HG03457 (cell line): ENCODE data around the gene CADM1.
"Not testable (repeated sequence)": the region's sequence is repeated elsewhere in the genome, so short reads cannot be mapped to it uniquely, and the experiment has no call there.

Source experiments
- ATAC-seq: cut with Tn5 transposase; IDR thresholded peaks from one replicate; pipeline ENCODE4 v1.9.1; 2021; ENCODE audit warnings: moderate number of reproducible peaks; ENCODE audit not compliant: unreplicated experiment

CADM1 gene

DNA sequence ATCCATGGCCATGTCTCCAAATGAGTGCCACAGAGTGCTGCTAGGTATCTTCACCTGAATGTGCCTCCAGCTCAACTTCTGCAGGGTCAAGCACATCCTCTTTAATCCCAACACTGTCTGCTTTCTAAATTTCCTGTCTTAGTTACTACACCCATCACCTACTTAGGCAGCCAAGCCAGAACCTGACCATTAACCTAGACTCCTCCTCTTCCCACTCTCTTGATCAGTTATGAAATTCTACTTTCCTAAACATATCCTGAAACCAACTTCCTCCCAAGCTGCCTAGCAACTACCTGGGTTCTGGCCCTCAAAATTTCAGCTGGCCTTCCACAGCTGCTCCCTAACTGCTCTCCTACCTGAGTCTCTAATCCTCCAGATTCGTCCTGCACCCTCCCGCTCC, 22.7 kb downstream of the CADM1 start:
- ATAC-seq, result no peak

DNA sequence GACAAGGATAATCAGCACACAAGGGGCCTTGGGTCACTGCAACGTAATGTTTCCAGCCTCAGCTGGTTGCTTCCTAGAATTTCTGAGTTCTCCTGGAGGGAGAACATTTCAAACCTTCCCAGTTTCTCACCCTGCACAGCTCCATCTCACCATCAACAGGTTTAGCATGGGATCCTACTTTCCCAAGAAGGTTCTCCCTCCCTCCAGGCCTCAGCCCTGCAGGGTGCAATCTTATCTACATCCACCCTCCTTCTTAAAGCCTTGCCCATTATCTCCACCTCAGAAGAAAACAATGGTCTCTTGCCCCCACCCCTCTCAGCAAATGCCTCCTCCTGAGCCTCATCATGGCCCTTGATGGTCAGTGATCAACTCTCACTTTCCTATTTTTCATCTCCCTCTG, 23.6 kb downstream of the CADM1 start:
- no peak for ATAC-seq

DNA sequence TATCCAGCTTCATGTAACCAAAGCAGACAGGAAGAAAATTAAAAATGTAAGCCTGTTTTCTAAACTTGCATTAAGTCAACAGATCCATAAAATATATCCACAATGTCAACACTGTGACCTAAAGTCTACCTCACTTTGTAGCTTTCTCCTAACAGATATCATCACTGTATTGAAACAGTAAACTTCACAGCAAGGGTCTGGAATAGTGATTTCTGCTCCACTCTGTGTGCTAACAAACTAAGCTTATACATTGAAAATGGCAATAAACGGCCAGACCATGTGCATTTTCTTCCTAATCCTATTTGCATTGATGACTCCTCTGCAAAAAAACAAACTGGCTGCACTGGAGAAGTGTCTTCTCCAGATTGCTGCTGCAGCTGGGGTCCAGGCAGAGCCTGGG, 26.8 kb downstream of the CADM1 start:
- no peak for ATAC-seq

DNA sequence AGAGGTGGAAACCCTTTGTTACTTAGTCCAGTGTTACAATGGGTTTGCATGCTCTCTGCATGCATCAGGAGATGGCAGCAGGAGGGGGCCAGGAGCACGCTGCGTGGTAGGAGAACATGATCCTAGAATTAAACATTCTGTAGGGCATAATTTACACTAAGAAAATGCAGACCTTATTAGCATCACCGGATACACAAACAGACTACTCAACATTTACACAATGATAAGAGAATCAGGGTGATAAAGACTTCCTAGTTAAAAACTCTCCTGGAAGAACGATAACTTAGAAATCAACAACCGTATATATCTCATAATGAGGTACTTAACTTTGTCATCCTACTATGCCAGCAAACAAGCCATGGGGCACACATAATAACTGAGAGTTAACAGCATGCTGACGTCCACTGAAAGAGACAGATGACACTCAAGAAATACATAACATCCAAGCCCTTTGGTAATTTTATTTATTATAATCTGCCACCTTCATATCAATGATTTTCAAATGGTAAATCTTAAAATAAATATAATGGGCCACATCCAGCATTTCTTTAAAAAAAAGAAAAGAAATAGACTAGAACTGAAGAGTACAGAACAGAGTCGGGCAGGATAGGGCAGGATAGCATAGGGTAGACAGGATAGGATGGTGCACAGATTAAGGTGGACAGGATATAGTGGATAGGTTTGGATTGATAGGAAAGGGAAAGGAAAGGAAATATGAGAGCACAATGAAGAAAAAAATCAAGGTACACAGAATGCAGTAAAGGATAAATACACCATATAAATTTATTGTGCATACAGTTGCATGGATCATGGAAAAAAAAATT, 27.5 kb downstream of the CADM1 start:
- no peak for ATAC-seq

DNA sequence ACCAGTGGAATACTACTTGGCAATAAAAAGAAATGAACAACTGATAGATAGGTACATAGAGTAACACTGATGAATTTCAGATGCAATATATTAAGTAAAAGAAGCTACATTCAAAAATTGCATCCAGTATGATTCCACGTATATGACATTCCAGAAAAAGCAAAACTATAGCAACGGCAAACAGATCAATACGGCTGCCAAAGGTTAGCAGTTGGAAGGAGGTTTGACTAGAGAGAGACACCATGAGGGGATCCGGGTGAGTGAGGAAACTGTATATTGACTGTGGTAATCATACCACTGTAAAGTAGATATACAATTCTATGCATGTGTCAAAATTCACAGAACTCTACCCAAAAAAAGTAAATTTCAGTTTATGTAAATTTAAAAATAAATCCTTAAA, 28.7 kb downstream of the CADM1 start:
- no peak for ATAC-seq

DNA sequence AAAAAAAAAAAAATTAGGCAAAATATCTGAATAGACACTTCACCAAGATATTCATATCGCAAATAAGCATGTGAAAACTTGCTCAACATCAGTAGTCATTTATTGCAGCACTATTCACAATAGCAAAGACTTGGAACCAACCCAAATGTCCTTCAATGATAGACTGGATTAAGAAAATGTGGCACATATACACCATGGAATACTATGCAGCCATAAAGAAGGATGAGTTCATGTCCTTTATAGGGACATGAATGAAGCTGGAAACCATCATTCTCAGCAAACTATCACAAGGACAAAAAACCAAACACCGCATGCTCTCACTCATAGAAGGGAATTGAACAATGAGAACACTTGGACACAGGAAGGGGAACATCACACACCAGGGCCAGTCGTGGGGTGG, 29.9 kb downstream of the CADM1 start:
- not testable (repeated sequence) for ATAC-seq

DNA sequence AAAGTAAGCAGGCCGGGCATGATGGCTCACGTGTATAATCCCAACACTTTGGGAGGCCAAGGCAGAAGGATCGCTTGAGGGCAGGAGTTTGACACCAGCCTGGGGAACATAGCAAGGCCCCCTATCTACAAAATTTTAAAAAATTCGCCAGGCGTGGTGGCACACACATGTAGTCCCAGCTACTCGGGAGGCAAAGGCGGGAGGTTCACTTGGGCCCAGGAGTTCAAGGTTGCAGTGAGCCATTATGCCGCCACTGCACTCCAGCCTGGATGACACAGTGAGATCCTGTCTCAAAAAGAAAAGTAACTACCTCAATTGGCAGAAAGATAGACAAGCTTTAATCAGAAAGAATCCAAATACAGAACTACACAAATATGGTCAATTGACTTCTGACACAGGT, 31.0 kb downstream of the CADM1 start:
- no peak for ATAC-seq

DNA sequence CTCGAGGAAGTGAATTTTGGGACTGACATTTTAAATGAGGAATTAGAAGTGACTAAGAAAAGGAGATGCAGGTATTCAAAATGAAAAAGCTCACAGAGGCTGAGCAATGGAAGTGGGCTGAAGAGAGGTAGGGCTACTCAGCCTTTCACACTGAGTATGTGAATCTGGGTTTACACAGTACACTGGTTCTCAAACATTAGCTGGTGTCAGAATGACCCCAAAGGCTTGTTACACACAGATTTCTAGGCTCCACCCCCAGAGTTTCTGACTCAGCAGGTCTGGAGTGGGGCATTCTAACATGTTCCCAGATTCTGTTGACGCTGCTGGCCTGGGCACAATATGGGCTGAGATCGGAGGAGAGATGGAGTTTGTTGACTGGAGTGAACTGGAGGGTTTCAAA, 32.8 kb downstream of the CADM1 start:
- ATAC-seq, result no peak

DNA sequence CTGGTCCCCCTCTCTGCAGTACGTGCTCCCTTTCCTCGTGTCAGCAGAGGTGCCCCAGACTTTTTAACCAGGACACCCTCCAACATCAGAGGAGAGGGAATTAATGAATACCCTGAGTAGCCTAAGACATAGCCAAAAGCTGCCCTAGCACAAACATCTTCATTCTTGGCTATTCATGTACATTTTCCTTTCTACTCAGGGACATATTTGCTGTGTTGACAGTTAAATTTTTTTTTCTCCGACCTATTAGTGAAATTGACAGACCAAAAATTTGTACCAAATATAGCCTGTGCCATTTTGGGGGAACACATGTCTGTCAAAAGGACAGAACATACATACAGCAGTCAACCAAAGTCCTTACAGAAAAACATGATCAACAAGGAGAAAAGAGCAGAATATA, 33.3 kb downstream of the CADM1 start:
- no peak for ATAC-seq

DNA sequence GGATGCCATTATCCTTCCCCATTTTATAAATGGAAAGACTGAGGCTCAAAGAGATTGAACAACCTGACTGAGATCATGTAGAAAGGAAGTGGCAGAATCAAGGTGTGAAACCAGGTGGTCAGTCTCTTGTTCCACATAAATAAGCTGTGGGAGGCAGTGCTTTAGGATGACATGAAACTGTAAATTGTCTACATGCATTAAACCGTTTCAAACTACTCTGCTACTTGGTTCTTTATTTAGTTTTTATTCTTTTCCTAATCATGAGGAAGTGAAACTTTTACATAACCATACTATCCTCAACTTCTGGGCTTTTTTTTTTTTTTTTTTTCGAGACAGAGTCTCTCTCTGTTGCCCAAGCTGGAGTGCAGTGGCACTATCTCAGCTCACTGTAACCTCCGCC, 34.9 kb downstream of the CADM1 start:
- ATAC-seq, result no peak

DNA sequence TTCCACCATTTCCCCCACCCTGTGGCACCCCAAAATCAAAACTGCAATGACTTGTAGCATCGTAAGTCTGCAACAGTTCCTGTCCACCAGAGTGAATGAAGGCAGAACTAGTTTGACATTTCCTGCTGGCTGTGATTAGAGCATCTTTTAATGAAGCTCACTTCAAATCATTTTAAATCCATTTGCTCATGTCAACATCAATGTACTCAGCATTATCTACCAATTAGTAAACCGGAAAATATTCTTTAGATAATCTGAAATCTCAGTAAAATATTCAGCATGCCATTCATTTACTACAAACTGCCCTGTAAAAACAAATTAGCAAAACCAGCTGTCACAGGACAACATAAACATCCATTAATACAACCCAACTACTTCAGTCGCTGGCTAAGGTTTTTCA, 38.1 kb downstream of the CADM1 start:
- no peak for ATAC-seq

DNA sequence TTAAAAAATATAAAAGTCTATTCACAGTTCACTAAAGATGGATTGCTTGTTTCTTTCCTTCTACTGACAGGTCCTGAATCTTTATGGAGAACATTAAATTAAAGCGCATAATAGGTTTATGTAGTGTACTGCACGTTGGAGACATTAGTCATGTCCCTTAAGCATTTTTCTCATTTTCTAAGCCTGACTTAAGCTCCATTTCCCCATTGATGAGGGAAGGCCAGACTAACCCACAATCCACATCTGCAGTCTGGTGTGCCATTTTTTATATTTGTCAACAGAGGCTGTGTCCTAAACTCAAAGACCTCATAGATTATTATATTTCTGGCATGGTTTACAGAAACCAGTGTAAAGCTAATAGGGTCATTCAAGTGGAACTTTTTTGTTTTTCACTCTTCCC, 39.9 kb downstream of the CADM1 start:
- no peak for ATAC-seq

DNA sequence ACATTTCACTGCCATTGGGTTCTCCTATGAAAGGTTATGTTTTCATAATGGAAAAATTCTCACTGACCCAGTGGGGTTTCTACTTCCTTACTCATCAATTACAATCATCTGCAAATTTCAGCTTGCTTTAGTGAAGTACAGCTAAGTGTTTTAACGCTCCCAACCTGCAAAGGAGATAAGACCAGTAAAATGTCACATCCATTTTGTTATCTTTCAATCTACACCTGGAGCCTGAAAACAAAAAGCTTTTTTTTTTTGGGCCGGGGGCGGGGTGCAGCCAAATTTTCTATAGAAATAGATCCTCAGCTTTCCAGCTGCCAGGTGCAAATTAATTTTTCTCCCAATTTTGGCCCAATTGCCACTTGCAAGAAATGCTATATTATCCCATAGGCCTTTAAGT, 40.6 kb downstream of the CADM1 start:
- no peak for ATAC-seq

DNA sequence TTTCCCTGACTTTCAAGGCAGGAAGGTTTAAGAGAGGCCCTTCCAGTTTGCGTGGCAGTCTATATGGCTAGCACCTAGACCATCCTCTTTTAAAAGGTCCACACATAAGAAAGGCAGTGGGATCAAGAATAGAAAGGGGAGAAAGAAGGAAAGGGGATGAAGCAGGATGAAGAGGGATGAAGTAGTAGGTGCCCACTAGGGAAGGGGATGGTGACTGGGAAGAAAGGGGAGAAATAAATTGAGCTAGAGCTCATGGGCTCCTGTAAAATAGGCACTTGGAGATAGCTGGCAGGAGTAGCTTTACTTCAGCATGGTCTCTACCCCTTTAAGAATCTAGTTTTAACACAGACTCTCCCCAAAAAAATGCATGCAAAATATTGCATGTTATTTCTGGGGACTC, 41.5 kb downstream of the CADM1 start:
- ATAC-seq, result no peak

DNA sequence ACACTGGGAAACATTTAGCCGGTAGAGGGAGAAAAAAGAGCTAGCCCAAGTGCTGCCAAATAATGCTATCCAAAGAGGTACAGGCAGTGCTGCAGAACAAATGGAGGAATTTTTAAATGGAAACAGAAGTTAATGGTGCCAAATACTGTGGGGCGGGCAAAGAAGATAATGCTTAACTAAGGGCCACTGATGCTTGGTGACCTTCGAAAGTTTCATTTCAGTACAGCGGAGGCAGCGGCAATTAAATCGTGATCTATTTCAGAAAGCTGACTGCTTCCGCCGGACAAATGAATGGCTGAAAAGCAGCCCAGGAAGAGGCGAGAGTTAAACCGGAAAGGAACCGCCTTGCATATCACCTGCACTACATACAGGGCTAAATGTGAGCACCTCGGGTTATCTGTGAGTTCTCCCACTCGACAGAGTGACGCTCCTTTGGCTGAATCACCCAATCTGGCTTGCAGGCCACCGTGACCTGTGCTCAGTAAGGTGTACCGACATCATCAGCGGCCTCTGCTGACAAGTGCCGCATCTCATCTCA, 42.1 kb downstream of the CADM1 start:
- ATAC-seq, result no peak

DNA sequence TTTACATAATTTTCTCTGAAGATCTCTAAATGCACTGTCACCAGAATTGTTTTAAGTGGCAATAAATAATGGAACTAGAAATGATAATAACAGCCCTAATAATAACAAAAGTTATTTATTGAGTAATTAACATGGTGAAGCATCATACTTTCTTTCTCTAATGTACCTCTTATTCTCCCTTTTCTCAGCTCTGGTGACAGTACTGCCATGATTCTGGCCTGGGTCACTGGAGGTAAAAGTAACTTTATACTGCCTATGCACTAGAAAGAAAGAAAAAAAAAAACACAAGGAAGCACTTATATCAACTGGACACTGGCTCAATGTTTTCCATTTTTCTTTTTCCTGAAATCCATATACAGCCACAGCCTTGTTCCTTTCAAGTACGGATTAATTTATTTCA, 43.7 kb downstream of the CADM1 start:
- no peak for ATAC-seq

DNA sequence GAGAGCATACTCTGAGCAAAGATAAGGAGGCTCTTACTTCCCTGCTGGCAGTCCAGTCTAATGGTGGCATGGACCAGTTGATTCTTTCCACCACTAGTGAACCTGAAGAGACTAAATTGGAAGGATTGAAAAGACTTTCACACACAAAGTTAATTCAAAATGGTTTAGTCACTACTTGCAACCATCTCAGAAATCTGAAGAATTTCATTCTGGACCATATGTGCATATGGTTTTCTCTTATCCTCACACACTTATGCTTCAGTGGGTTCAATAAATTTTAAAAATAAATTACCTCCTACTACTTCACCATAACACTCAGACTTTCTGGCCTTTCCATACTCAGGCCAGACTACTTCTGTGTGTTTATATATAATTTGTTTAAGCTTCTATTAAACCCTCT, 44.7 kb downstream of the CADM1 start:
- no peak for ATAC-seq

DNA sequence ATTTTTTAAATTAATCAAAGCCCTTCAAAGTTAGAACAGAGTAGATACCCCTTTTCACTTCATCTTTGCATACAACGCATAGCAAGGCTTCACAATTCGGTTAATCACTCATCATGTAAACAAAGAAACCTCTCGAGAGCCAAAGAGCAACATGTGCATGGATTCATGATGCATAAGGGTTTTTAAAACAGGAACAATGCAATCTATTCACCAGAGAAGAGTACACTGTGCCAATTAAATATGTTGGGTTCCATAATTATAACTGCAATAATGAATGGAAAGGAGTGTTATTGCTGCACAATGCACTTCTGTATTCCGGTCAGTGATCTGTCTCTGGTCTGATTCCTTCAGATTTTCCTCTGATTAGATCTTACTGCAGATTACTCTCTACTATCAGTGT, 45.3 kb downstream of the CADM1 start:
- ATAC-seq, result no peak

DNA sequence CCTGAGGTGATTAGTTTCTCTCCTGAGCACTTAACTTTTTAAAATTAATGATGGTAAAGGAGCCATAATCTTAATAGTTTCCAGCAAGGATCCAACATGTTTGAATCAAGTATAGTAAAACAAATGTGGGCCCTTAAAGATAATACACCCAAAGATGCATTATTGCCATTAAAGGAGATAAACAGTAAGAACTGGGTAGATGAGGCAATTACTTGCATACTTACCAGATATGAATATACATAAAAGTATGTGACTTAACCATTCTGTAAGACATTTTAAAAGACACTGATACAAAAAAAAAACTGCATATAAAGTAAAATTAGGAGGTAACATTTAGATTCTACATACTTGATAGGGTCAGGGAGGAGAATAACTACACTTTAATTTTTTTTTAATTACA, 48.2 kb downstream of the CADM1 start:
- no peak for ATAC-seq

DNA sequence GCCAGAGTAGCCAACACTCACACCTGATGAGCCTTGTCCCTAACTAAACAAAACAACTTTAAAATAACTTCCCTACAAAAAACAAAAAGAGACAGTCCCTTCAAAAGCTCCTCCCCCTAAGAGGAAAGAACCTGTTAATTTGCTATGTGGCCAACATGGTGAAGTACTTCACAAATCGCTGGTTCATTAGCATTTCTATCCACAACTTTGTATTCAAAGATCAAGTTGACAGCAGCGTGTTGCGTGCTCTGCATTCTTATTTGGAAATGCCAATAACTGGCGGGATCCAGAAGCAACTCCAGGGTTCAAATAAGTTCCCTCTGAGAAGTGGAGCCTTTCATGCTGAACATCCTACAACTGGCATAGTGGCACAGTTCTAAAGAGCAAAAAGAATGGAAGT, 48.6 kb downstream of the CADM1 start:
- no peak for ATAC-seq

DNA sequence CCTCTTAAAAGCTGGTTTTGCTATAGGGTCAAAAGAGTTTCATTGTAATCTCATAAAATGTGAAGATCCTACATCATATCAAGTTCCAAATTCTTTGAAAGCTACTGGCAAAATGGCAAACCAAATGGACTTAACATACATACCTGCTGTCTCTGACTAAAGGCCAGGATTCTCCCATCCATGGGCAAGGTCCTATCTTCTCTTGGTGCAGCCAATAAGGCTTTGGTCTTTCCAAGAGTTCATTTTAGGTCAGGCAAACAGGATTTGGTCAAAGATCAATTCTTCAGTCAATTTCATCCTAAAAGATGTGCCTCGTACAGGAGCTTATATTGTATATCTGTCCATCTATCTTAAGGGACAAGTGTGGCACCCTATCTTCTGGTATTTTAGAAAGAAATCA, 49.7 kb downstream of the CADM1 start:
- ATAC-seq, result no peak

DNA sequence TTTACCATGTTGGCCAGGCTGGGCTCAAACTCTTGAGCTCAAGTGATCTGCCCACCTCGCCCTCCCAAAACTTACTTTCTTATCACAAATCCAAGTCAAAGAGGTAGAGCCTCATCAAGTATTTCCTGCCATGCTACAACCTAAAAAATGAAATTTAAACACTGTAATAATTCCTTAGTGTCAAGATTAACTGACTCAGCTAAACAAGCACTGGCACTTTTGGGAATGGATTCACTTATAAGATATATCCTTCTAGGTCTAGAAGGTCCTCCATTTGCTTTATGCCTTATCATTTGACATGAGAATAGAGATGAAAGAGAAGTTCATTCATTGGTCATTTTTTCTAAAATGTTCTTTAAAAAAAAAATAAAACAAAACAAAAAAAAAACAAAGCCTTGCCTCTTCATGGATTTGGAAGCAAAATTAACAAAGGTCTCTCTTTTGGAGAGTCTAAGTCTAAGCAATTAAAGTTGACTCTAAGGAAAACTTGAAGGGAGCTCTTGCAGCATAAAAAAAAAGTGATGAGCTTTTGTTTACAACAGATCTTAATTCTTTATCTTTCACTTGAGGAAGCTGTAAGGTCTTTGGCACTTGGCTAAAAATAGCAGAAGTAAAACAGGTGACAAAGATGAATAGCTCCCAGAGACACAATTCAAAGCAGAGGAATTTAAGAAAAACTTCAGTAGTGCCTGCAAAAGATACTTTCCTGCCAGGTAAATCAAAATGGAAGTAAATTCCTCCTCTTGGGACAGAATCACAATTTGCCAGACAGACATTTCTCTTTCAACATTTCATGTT, 50.3 kb downstream of the CADM1 start:
- ATAC-seq, result no peak
